SK-N-SH (cell line): Measurements from ENCODE around the gene MAX. TPM values are rescaled to one million over a fixed set of nuclear protein-coding genes. Genes with fewer than 3 reads are reported as not detected.
"Not testable (repeated sequence)": the region's sequence is repeated elsewhere in the genome, so short reads cannot be mapped to it uniquely, and the experiment has no call there.

ENCODE experiments used
- CTCF ChIA-PET: fragments of 300-600, 350-600 bp; formaldehyde crosslinking; extraction: SDS; loops from one replicate; lab custom pipeline; 2021; lab: Yijun Ruan, JAX
- POLR2A ChIA-PET: fragments of 350-600 bp; sonication (Branson Sonifier 250); formaldehyde crosslinking; extraction: SDS; loops from one replicate; lab custom pipeline; 2020; ENCODE audit warnings: antibody characterized with exemption, inconsistent platforms; lab: Yijun Ruan, JAX
- DNase-seq: peaks from one replicate; pipeline ENCODE4 v3.0.0; 2012
- H2AFZ ChIP-seq: fragments of 200-600 bp; sonication (generic); 2 replicates; pipeline ENCODE4 v1.8.1; 2016; ENCODE audit warnings: antibody characterized with exemption, mild to moderate bottlenecking, low read depth
- H3F3A ChIP-seq: fragments of 200-600 bp; sonication (generic); replicated peaks from 2 replicates; pipeline ENCODE3; 2016; ENCODE audit warnings: antibody characterized with exemption, mild to moderate bottlenecking; ENCODE audit not compliant: insufficient read depth
- H3K27ac ChIP-seq, 2 experiments: fragments of 200-500 bp in 1 of 2; fragments of 200-600 bp in 1 of 2; sonication (Bioruptor generic) in 1 of 2; sonication (generic), shearing (Covaris generic) in 1 of 2; 2 replicates each; pipeline versions ENCODE4 v1.5.1 to v1.6.1; 2014 to 2016; ENCODE audit warnings: low read depth in 2 of 2, inconsistent platforms in 1 of 2, low read length in 1 of 2, mild to moderate bottlenecking in 1 of 2, mixed read lengths in 1 of 2
- H3K27me3 ChIP-seq: fragments of 200-600 bp; sonication (generic), shearing (Covaris generic); 2 replicates; pipeline ENCODE4 v1.6.1; 2016; ENCODE audit warnings: mixed run types; ENCODE audit not compliant: insufficient read depth
- H3K36me3 ChIP-seq, 2 experiments: fragments of 200-500 bp in 1 of 2; fragments of 200-600 bp in 1 of 2; sonication (Bioruptor generic) in 1 of 2; sonication (generic) in 1 of 2; replicated peaks in 1 of 2; 2 replicates each; pipeline versions ENCODE3 to v1.5.1; 2014 to 2016; ENCODE audit warnings: low read length in 1 of 2, mild to moderate bottlenecking in 1 of 2; ENCODE audit not compliant: insufficient read depth in 2 of 2, control insufficient read depth in 1 of 2
- H3K4me1 ChIP-seq, 2 experiments: fragments of 200-500 bp in 1 of 2; fragments of 200-600 bp in 1 of 2; sonication (Bioruptor generic) in 1 of 2; sonication (generic), shearing (Covaris generic) in 1 of 2; 2 replicates each; pipeline versions ENCODE4 v1.5.1 to v1.6.1; 2014 to 2016; ENCODE audit warnings: low read depth in 1 of 2, low read length in 1 of 2, mixed run types in 1 of 2; ENCODE audit not compliant: insufficient read depth in 2 of 2, control insufficient read depth in 1 of 2
- H3K4me2 ChIP-seq: fragments of 200-600 bp; sonication (generic), shearing (Covaris generic); 2 replicates; pipeline ENCODE4 v1.6.1; 2017; ENCODE audit warnings: mixed run types
- H3K4me3 ChIP-seq, 2 experiments: fragments of 200-500 bp in 1 of 2; fragments of 200-600 bp in 1 of 2; sonication (Bioruptor generic) in 1 of 2; sonication (generic), shearing (Covaris generic) in 1 of 2; 2 replicates each; pipeline versions ENCODE4 v1.5.1 to v1.8.1; 2014 to 2016; ENCODE audit warnings: low read depth in 2 of 2, inconsistent platforms in 1 of 2, low read length in 1 of 2, mild to moderate bottlenecking in 1 of 2, mixed read lengths in 1 of 2, moderate library complexity in 1 of 2
- H3K79me2 ChIP-seq: fragments of 200-600 bp; sonication (generic); 2 replicates; pipeline ENCODE4 v1.8.1; 2017; ENCODE audit warnings: mild to moderate bottlenecking; ENCODE audit not compliant: insufficient read depth
- H3K9ac ChIP-seq: fragments of 200-600 bp; sonication (generic); 2 replicates; pipeline ENCODE4 v1.6.1; 2017; ENCODE audit warnings: mixed run types
- H3K9me2 ChIP-seq: fragments of 200-600 bp; sonication (generic); 2 replicates; pipeline ENCODE4 v1.6.1; 2017; ENCODE audit warnings: mixed run types
- H3K9me3 ChIP-seq: fragments of 200-600 bp; sonication (generic); 2 replicates; pipeline ENCODE4 v1.6.1; 2017; ENCODE audit warnings: mixed run types, mild to moderate bottlenecking, moderate library complexity
- H4K20me1 ChIP-seq: fragments of 200-600 bp; sonication (generic); 2 replicates; pipeline ENCODE4 v1.6.1; 2017; ENCODE audit warnings: mild to moderate bottlenecking, mixed run types; ENCODE audit not compliant: insufficient read depth
- EP300 ChIP-seq, 2 experiments: IDR thresholded peaks; 2 replicates each; pipeline versions ENCODE4 v1.4.0 to v1.6.1; 2012; ENCODE audit warnings: borderline replicate concordance in 1 of 2, low read depth in 1 of 2, low read length in 1 of 2
- EZH2phosphoT487 ChIP-seq: fragments of 200-600 bp; sonication (generic); IDR thresholded peaks from 2 replicates; pipeline ENCODE4 v1.6.1; 2017; ENCODE audit warnings: low read depth, mixed run types, mild to moderate bottlenecking, antibody characterized with exemption, moderate library complexity, borderline replicate concordance
- JUND ChIP-seq: IDR thresholded peaks from 2 replicates; pipeline ENCODE4 v1.4.0; 2012
- MXI1 ChIP-seq: IDR thresholded peaks from 2 replicates; pipeline ENCODE4 v1.6.1; 2012; ENCODE audit warnings: mild to moderate bottlenecking, low read depth, low read length, improper control_type of control experiment
- NFIC ChIP-seq: IDR thresholded peaks from 2 replicates; pipeline ENCODE4 v1.4.0; 2012; ENCODE audit warnings: borderline replicate concordance
- NRF1 ChIP-seq: IDR thresholded peaks from 2 replicates; pipeline ENCODE4 v1.6.1; 2012; ENCODE audit warnings: low read depth, mild to moderate bottlenecking, low read length
- POLR2AphosphoS5 ChIP-seq: IDR thresholded peaks from 2 replicates; pipeline ENCODE4 v1.6.1; 2012; ENCODE audit warnings: low read depth, low read length
- RAD21 ChIP-seq: IDR thresholded peaks from 2 replicates; pipeline ENCODE4 v1.6.1; 2012; ENCODE audit warnings: mild to moderate bottlenecking, low read length
- RFX5 ChIP-seq: IDR thresholded peaks from 2 replicates; pipeline ENCODE4 v1.6.1; 2012; ENCODE audit warnings: mild to moderate bottlenecking, improper control_type of control experiment, low read length
- SIN3A ChIP-seq: IDR thresholded peaks from 2 replicates; pipeline ENCODE4 v1.6.1; 2012; ENCODE audit warnings: low read depth, mild to moderate bottlenecking, low read length, moderate library complexity, borderline replicate concordance
- TAF1 ChIP-seq: IDR thresholded peaks from 2 replicates; pipeline ENCODE4 v1.6.1; 2012; ENCODE audit warnings: low read depth, mild to moderate bottlenecking, low read length, moderate library complexity, borderline replicate concordance
- TEAD4 ChIP-seq: IDR thresholded peaks from 2 replicates; pipeline ENCODE4 v1.4.0; 2012; ENCODE audit warnings: mild to moderate bottlenecking, borderline replicate concordance; ENCODE audit not compliant: insufficient read depth
- WGBS: methylation state at CpG from one replicate; pipeline ENCODE4 v1.1.6; 2017; ENCODE audit warnings: low lambda C conversion rate; 5-methylcytosine and 5-hydroxymethylcytosine counted together
- polyA plus RNA-seq, 3 experiments: library from polyadenylated mRNA; depleted of rRNA; stranded (reverse); fragments of >200 nt; gene quantifications; 2 replicates each; pipeline ENCODE4 v1.2.3, GENCODE V29; 2012
- TF ChIP-seq, protein P1 (sequence below): IDR thresholded peaks from 2 replicates; pipeline ENCODE4 v1.6.1; 2012; ENCODE audit warnings: mild to moderate bottlenecking, low read depth, low read length, moderate library complexity
- TF ChIP-seq, protein P2 (sequence below): IDR thresholded peaks from 2 replicates; pipeline ENCODE4 v1.4.0; 2012; ENCODE audit warnings: low read depth
- TF ChIP-seq, protein P3 (sequence below): IDR thresholded peaks from 2 replicates; pipeline ENCODE4 v1.4.0; 2012; ENCODE audit warnings: low read depth, borderline replicate concordance

MAX gene
- polyA plus RNA-seq, 1 of the 3 experiments (the other 2 are of a cell fraction): 103 TPM

DNA sequence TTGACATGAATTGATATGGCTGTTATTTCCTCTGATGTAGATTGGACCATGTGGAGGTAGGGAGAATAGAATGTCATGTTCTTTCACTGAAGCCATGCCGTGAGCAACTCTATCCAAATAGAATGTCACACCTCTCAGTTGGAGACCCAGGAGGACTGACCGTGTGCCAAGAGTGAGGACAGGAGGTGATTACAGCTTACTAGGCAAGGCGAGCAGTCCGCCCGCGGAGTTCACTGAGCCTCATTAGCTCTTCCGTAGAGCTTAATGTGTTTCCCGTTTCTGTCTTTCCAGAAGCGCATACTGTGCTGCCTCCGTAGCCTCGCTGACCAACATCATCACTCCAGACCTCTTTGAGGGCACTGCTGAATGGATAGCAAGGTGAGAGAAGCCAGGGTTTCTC is 70.0 kb downstream of the MAX start:
- CTCF ChIA-PET: interaction anchor here (5.2 kb wide), 1 partner anchor 12 kb away, joined by 30 read pairs; no protein-coding TSS in a partner anchor
- Histone ChIP-seq H3K4me3 (no peak overlapping the region), H3K36me3 (peaks cover 9 to 17% of the 10 kb centered on the region in 2 experiments), H3K9ac (no peak overlapping the region), H3K4me2 (no peak overlapping the region), H3K27ac (no peak overlapping the region), H3K9me2 (no peaks in the 10 kb centered on the region), H3F3A (no peaks in the 10 kb centered on the region), H3K79me2 (no peaks in the 10 kb centered on the region), H3K4me1 (peaks cover 0 to 6% of the 10 kb centered on the region in 2 experiments; a peak in 1 of 4 replicates), H3K27me3 (no peaks in the 10 kb centered on the region), H2AFZ (no peak overlapping the region), H3K9me3 (no peaks in the 10 kb centered on the region), H4K20me1 (no peaks in the 10 kb centered on the region)
- POLR2A ChIA-PET: no interaction called here
- WGBS: 97% methylated on average over 11 of the region's 11 CpGs
- TF ChIP-seq, protein P1, sequence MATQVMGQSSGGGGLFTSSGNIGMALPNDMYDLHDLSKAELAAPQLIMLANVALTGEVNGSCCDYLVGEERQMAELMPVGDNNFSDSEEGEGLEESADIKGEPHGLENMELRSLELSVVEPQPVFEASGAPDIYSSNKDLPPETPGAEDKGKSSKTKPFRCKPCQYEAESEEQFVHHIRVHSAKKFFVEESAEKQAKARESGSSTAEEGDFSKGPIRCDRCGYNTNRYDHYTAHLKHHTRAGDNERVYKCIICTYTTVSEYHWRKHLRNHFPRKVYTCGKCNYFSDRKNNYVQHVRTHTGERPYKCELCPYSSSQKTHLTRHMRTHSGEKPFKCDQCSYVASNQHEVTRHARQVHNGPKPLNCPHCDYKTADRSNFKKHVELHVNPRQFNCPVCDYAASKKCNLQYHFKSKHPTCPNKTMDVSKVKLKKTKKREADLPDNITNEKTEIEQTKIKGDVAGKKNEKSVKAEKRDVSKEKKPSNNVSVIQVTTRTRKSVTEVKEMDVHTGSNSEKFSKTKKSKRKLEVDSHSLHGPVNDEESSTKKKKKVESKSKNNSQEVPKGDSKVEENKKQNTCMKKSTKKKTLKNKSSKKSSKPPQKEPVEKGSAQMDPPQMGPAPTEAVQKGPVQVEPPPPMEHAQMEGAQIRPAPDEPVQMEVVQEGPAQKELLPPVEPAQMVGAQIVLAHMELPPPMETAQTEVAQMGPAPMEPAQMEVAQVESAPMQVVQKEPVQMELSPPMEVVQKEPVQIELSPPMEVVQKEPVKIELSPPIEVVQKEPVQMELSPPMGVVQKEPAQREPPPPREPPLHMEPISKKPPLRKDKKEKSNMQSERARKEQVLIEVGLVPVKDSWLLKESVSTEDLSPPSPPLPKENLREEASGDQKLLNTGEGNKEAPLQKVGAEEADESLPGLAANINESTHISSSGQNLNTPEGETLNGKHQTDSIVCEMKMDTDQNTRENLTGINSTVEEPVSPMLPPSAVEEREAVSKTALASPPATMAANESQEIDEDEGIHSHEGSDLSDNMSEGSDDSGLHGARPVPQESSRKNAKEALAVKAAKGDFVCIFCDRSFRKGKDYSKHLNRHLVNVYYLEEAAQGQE: no peak
- TF ChIP-seq POLR2AphosphoS5 (no peak), MXI1 (no peak), NRF1 (no peak), TEAD4 (no peak), JUND (no peak), NFIC (no peak), EZH2phosphoT487 (no peak), RFX5 (no peak), SIN3A (no peak), EP300 (IDR thresholded peaks at IDR 0.05; ENCODE audit: borderline replicate concordance in 1 of 2, low read depth in 1 of 2, low read length in 1 of 2) (no peak), RAD21 (no peak), TAF1 (no peak)
- TF ChIP-seq, protein P2, sequence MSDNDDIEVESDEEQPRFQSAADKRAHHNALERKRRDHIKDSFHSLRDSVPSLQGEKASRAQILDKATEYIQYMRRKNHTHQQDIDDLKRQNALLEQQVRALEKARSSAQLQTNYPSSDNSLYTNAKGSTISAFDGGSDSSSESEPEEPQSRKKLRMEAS: no peak
- TF ChIP-seq, protein P3, sequence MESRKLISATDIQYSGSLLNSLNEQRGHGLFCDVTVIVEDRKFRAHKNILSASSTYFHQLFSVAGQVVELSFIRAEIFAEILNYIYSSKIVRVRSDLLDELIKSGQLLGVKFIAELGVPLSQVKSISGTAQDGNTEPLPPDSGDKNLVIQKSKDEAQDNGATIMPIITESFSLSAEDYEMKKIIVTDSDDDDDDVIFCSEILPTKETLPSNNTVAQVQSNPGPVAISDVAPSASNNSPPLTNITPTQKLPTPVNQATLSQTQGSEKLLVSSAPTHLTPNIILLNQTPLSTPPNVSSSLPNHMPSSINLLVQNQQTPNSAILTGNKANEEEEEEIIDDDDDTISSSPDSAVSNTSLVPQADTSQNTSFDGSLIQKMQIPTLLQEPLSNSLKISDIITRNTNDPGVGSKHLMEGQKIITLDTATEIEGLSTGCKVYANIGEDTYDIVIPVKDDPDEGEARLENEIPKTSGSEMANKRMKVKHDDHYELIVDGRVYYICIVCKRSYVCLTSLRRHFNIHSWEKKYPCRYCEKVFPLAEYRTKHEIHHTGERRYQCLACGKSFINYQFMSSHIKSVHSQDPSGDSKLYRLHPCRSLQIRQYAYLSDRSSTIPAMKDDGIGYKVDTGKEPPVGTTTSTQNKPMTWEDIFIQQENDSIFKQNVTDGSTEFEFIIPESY: no peak
- no peak for DNase-seq

DNA sequence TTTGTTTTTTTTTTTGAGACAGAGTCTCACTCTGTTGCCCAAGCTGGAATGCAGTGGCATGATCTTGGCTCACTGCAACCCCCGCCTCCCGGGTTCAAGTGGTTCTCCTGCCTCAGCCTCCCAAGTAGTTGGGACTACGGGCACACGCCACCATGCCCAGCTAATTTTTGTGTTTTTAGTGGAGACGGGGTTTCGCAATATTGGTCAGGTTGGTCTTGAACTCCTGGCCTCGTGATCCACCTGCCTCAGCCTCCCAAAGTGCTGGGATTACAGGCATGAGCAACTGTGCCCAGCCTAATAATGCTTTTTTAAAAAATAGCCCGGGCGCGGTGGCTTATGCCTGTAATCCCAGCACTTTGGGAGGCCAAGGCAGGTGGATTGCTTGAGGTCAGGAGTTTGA is 71.0 kb downstream of the MAX start:
- H3F3A ChIP-seq, H3K79me2 ChIP-seq, H3K4me3 ChIP-seq, H3K4me1 ChIP-seq, H2AFZ ChIP-seq, H3K27me3 ChIP-seq, H4K20me1 ChIP-seq, H3K9ac ChIP-seq, H3K4me2 ChIP-seq, H3K9me2 ChIP-seq, POLR2A ChIA-PET, H3K9me3 ChIP-seq, DNase-seq, H3K27ac ChIP-seq: not testable (repeated sequence)
- peaks cover 9 to 17% of the 10 kb centered on the region in 2 experiments for H3K36me3 ChIP-seq
- WGBS: over 99% methylated on average over 10 of the region's 10 CpGs
- CTCF ChIA-PET: interaction anchor here (5.2 kb wide), 1 partner anchor 11 kb away, joined by 30 read pairs; no protein-coding TSS in a partner anchor
